Kidney (tissue), 14 donors: ENCODE measurements around the gene CLEC16A. TPM values are rescaled to one million over a fixed set of nuclear protein-coding genes. Genes with fewer than 3 reads are reported as not detected.

Source experiments
- DNase-seq, 5 donors: peaks; one replicate each; pipeline ENCODE4 v3.0.0-alpha.2; 2013 to 2020
- FAIRE-seq: peaks from 2 replicates; lab custom pipeline; 2012; peaks lifted over from hg19 to GRCh38; lab: Jason Lieb, UNC
- H3K27ac ChIP-seq, 2 donors: one replicate each; pipeline ENCODE4 v1.7.0; 2013; ENCODE audit warnings: low read depth in 2 of 2, low read length in 2 of 2, inconsistent platforms in 1 of 2
- H3K27me3 ChIP-seq: one replicate; pipeline ENCODE4 v1.7.1; 2013; ENCODE audit warnings: low read length, inconsistent platforms; ENCODE audit not compliant: control insufficient read depth, insufficient read depth
- H3K36me3 ChIP-seq, 3 donors: one replicate each; pipeline versions ENCODE4 v1.7.0 to v1.7.1; 2013; ENCODE audit warnings: low read length in 3 of 3, control low read depth in 1 of 3, inconsistent platforms in 1 of 3; ENCODE audit not compliant: insufficient read depth in 3 of 3, control insufficient read depth in 2 of 3
- H3K4me1 ChIP-seq, 3 donors: one replicate each; pipeline versions ENCODE4 v1.7.0 to v1.7.1; 2013; ENCODE audit warnings: low read length in 3 of 3, inconsistent platforms in 1 of 3, low read depth in 1 of 3; ENCODE audit not compliant: control insufficient read depth in 2 of 3, insufficient read depth in 2 of 3
- H3K4me3 ChIP-seq, 3 donors: one replicate each; pipeline versions ENCODE4 v1.7.0 to v1.8.1; 2013; ENCODE audit warnings: low read length in 3 of 3, control low read depth in 1 of 3, inconsistent platforms in 1 of 3
- H3K9ac ChIP-seq, 3 donors: one replicate each; pipeline versions ENCODE4 v1.7.0 to v1.7.1; 2013; ENCODE audit warnings: low read length in 3 of 3, control low read depth in 1 of 3, inconsistent platforms in 1 of 3
- H3K9me3 ChIP-seq, 3 donors: one replicate each; pipeline versions ENCODE4 v1.7.0 to v1.7.1; 2013; ENCODE audit warnings: low read length in 3 of 3, control low read depth in 1 of 3, inconsistent platforms in 1 of 3; ENCODE audit not compliant: control insufficient read depth in 2 of 3, insufficient read depth in 1 of 3
- CTCF ChIP-seq: IDR thresholded peaks from 3 replicates; pipeline ENCODE4 v1.5.1; 2012; ENCODE audit warnings: mild to moderate bottlenecking, moderate library complexity, borderline replicate concordance; ENCODE audit not compliant: insufficient read depth; ENCODE audit errors: extremely low read depth
- intact Hi-C: fragments of 100-400 bp; cut with DNase I; formaldehyde crosslinking; loops from one replicate; pipeline ENCODE4 v1.11.1; 2022
- polyA plus RNA-seq: library from polyadenylated mRNA; stranded (reverse); fragments of 350-450 nt; fragmentation: Illumina TruSeq; extraction: RNeasy Lipid Tissue Mini Kit (QIAGEN cat#74804); gene quantifications from one replicate; pipeline ENCODE4 v1.2.3, GENCODE V29; 2014; ENCODE audit warnings: low read depth, low replicate concordance; ENCODE audit not compliant: insufficient read depth
- total RNA-seq: library from RNA; stranded (reverse); fragmentation: NEBNext Ultra II Directional; extraction: Animal tissue kit (Norgen Biotek cat#: 25700); gene quantifications from one replicate; pipeline ENCODE4 v1.2.1, GENCODE V29; 2021
- donor health status: control.
- donor health status: control.
- donor health status: control.
- donor health status: control.
- donor health status: control.
- donor health status: DM: yes; HTN: yes; CAD: no.
- donor health status: Normal renal cell carcinoma (clear cell type).

Gene CLEC16A
- total and polyA plus RNA-seq, 2 donors from 2014 or later, result 10.8 to 51.9 TPM

GRCh38 chr16:11202260-11203091, 258.1 kb downstream of the CLEC16A start:
- Histone ChIP-seq H3K4me3 (no peak overlapping the region), H3K36me3 (no peaks in the 10 kb centered on the region), H3K9ac (no peak overlapping the region), H3K9me3 (peaks cover 0 to 2% (median 0%) of the 10 kb centered on the region in 3 donors), H3K27ac (no peak overlapping the region), H3K4me1 (peaks cover 0 to 3% (median 0%) of the 10 kb centered on the region in 3 donors), H3K27me3 (no peaks in the 10 kb centered on the region)
- FAIRE-seq, result no peak
- no peak for DNase-seq
- intact Hi-C loops, result no loop called here
- no peak for TF ChIP-seq CTCF

GRCh38 chr16:11203111-11203623, 258.8 kb downstream of the CLEC16A start:
- DNase-seq (peak in 2 of 5 donors; percentile 40 to 51), FAIRE-seq (no peak)
- no peaks in the 10 kb centered on the region for H3K27me3 ChIP-seq
- H3K36me3 ChIP-seq, result no peaks in the 10 kb centered on the region
- no peak overlapping the region for H3K27ac ChIP-seq
- peaks cover 0 to 3% (median 0%) of the 10 kb centered on the region in 3 donors for H3K4me1 ChIP-seq
- TF ChIP-seq CTCF, result no peak
- peaks cover 0 to 5% (median 0%) of the 10 kb centered on the region in 3 donors for H3K9me3 ChIP-seq
- intact Hi-C loops, result no loop called here
- no peak overlapping the region for H3K4me3 ChIP-seq
- H3K9ac ChIP-seq, result no peak overlapping the region

GRCh38 chr16:11204513-11205047, 260.2 kb downstream of the CLEC16A start:
- intact Hi-C loops, result no loop called here
- Histone ChIP-seq H3K9me3 (peaks cover 0 to 5% (median 0%) of the 10 kb centered on the region in 3 donors), H3K27ac (no peak overlapping the region), H3K9ac (no peak overlapping the region), H3K36me3 (no peaks in the 10 kb centered on the region), H3K4me3 (no peak overlapping the region), H3K27me3 (no peaks in the 10 kb centered on the region), H3K4me1 (peaks cover 0 to 3% (median 0%) of the 10 kb centered on the region in 3 donors)
- peak in 2 of 5 donors; percentile 49 to 58 for DNase-seq
- no peak for TF ChIP-seq CTCF
- FAIRE-seq, result no peak
